ENCODE data around the gene MACO1. TPM values are rescaled to one million over a fixed set of nuclear protein-coding genes. Genes with fewer than 3 reads are reported as not detected.

MACO1 gene
- total and polyA plus RNA-seq, 2 of the 8 experiments (the other 6 are each of a cell fraction or from before 2014, with no cell fraction given), result 3.5 to 15.1 TPM

DNA sequence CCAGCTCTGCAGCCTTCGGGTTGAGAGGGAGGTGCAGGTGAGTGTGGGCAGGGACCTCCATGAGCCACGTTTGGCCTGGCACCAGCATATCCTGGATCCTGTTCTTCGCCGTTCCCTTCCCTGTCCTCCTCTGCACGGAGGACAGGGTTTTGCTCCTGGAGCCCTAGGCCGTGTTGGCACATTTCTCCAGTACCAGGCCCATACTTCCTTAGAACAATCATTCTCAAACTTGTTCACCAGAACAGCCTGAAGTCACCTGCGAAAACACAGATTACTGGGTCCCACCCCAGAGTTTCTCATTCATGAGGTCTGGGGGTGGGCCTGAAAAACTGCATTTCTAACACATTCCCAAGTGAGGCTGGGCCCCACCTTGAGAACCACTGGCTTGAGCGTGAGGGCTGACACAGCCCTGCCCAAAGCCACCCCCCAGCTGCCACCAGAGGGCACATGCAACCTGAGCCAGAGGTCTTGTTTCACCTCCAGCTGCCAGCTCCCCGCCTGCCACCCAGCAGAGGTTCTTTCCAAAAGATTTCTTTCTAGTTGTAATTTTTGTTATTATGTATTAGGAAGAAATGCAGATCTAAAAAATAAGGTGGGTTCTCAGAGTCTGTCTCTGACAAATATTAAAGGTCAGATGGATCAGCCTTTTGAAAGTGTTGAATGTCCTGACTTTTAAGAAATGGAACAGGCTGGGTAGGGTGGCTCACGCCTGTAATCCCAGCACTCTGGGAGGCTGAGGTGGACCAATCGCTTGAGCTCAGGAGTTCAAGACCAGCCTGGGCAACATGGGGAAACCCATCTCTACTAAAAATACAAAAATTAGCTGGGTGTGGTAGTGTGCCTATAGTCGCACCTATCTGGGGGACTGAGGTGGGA lies 73.1 kb downstream of the MACO1 start (continued):
- TF ChIP-seq, protein P1, sequence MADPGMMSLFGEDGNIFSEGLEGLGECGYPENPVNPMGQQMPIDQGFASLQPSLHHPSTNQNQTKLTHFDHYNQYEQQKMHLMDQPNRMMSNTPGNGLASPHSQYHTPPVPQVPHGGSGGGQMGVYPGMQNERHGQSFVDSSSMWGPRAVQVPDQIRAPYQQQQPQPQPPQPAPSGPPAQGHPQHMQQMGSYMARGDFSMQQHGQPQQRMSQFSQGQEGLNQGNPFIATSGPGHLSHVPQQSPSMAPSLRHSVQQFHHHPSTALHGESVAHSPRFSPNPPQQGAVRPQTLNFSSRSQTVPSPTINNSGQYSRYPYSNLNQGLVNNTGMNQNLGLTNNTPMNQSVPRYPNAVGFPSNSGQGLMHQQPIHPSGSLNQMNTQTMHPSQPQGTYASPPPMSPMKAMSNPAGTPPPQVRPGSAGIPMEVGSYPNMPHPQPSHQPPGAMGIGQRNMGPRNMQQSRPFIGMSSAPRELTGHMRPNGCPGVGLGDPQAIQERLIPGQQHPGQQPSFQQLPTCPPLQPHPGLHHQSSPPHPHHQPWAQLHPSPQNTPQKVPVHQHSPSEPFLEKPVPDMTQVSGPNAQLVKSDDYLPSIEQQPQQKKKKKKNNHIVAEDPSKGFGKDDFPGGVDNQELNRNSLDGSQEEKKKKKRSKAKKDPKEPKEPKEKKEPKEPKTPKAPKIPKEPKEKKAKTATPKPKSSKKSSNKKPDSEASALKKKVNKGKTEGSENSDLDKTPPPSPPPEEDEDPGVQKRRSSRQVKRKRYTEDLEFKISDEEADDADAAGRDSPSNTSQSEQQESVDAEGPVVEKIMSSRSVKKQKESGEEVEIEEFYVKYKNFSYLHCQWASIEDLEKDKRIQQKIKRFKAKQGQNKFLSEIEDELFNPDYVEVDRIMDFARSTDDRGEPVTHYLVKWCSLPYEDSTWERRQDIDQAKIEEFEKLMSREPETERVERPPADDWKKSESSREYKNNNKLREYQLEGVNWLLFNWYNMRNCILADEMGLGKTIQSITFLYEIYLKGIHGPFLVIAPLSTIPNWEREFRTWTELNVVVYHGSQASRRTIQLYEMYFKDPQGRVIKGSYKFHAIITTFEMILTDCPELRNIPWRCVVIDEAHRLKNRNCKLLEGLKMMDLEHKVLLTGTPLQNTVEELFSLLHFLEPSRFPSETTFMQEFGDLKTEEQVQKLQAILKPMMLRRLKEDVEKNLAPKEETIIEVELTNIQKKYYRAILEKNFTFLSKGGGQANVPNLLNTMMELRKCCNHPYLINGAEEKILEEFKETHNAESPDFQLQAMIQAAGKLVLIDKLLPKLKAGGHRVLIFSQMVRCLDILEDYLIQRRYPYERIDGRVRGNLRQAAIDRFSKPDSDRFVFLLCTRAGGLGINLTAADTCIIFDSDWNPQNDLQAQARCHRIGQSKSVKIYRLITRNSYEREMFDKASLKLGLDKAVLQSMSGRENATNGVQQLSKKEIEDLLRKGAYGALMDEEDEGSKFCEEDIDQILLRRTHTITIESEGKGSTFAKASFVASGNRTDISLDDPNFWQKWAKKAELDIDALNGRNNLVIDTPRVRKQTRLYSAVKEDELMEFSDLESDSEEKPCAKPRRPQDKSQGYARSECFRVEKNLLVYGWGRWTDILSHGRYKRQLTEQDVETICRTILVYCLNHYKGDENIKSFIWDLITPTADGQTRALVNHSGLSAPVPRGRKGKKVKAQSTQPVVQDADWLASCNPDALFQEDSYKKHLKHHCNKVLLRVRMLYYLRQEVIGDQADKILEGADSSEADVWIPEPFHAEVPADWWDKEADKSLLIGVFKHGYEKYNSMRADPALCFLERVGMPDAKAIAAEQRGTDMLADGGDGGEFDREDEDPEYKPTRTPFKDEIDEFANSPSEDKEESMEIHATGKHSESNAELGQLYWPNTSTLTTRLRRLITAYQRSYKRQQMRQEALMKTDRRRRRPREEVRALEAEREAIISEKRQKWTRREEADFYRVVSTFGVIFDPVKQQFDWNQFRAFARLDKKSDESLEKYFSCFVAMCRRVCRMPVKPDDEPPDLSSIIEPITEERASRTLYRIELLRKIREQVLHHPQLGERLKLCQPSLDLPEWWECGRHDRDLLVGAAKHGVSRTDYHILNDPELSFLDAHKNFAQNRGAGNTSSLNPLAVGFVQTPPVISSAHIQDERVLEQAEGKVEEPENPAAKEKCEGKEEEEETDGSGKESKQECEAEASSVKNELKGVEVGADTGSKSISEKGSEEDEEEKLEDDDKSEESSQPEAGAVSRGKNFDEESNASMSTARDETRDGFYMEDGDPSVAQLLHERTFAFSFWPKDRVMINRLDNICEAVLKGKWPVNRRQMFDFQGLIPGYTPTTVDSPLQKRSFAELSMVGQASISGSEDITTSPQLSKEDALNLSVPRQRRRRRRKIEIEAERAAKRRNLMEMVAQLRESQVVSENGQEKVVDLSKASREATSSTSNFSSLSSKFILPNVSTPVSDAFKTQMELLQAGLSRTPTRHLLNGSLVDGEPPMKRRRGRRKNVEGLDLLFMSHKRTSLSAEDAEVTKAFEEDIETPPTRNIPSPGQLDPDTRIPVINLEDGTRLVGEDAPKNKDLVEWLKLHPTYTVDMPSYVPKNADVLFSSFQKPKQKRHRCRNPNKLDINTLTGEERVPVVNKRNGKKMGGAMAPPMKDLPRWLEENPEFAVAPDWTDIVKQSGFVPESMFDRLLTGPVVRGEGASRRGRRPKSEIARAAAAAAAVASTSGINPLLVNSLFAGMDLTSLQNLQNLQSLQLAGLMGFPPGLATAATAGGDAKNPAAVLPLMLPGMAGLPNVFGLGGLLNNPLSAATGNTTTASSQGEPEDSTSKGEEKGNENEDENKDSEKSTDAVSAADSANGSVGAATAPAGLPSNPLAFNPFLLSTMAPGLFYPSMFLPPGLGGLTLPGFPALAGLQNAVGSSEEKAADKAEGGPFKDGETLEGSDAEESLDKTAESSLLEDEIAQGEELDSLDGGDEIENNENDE (IDR thresholded peaks at IDR 0.05; ENCODE audit: insufficient replicate concordance, low read length), result no peak
- TF ChIP-seq TEAD4 (IDR thresholded peaks at IDR 0.05; ENCODE audit: low read depth, low read length), result peak; percentile 55
- TF ChIP-seq TAF1 (IDR thresholded peaks at IDR 0.05; ENCODE audit: low read depth, low read length), result peak; percentile 83
- TF ChIP-seq TAF7 (optimal IDR thresholded peaks at IDR 0.05; ENCODE audit: borderline replicate concordance, low read depth, low read length), result peak; percentile 58
- 0 out of 2 replicates have a peak, but pooled peaks have one; percentile 27 for TF ChIP-seq YY1 (IDR thresholded peaks at IDR 0.05; ENCODE audit: low read depth, low read length)
- peak; percentile 75 for TF ChIP-seq TBP (IDR thresholded peaks at IDR 0.05; ENCODE audit: low read depth, low read length)
- TF ChIP-seq CHD1 (IDR thresholded peaks at IDR 0.05; ENCODE audit: low read depth, low read length), result no peak
- TF ChIP-seq, protein P2, sequence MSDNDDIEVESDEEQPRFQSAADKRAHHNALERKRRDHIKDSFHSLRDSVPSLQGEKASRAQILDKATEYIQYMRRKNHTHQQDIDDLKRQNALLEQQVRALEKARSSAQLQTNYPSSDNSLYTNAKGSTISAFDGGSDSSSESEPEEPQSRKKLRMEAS (IDR thresholded peaks at IDR 0.05), result peak; percentile 65
